HepG2 (cell line): ENCODE data around the gene AP2S1. TPM values are rescaled to one million over a fixed set of nuclear protein-coding genes. Genes with fewer than 3 reads are reported as not detected.

Experiments used
- CHCHD3 ChIP-seq: sonication (generic); formaldehyde crosslinking; IDR thresholded peaks from 2 replicates; pipeline ENCODE4 v1.8.0; 2022; ENCODE audit warnings: mild to moderate bottlenecking, missing genetic modification reagents, moderate library complexity
- FIP1L1 ChIP-seq: fragments of 200-400 bp; formaldehyde crosslinking; IDR thresholded peaks from 2 replicates; pipeline ENCODE4 v1.6.1; 2018; ENCODE audit warnings: low read depth, mild to moderate bottlenecking, low read length, moderate library complexity, borderline replicate concordance; ENCODE audit not compliant: insufficient read depth
- HIC2 ChIP-seq: sonication (generic); formaldehyde crosslinking; IDR thresholded peaks from 2 replicates; pipeline ENCODE4 v1.9.0; 2022; ENCODE audit warnings: low read depth, missing genetic modification reagents
- IRF1 ChIP-seq: sonication (generic); formaldehyde crosslinking; IDR thresholded peaks from 2 replicates; pipeline ENCODE4 v1.4.0; 2020; ENCODE audit warnings: low read depth, mild to moderate bottlenecking, missing genetic modification reagents
- IRF2 ChIP-seq: IDR thresholded peaks from 2 replicates; pipeline ENCODE4 v1.6.1; 2018; ENCODE audit warnings: missing genetic modification reagents, missing compliant biosample characterization
- KLF13 ChIP-seq: sonication (generic); formaldehyde crosslinking; IDR thresholded peaks from 2 replicates; pipeline ENCODE4 v1.4.0; 2020; ENCODE audit warnings: mild to moderate bottlenecking, missing genetic modification reagents
- KLF9 ChIP-seq: IDR thresholded peaks from 2 replicates; pipeline ENCODE4 v1.6.1; 2016; ENCODE audit warnings: low read depth
- MYPOP ChIP-seq: sonication (generic); formaldehyde crosslinking; IDR thresholded peaks from 2 replicates; pipeline ENCODE4 v1.8.1; 2023; ENCODE audit warnings: mild to moderate bottlenecking, moderate library complexity, missing genetic modification reagents
- NCOA1 ChIP-seq: sonication (generic); formaldehyde crosslinking; IDR thresholded peaks from 2 replicates; pipeline ENCODE4 v1.9.0; 2021; ENCODE audit warnings: missing genetic modification reagents
- NONO ChIP-seq, 2 experiments: fragments of 450-650 bp in 1 of 2; sonication (generic) in 1 of 2; formaldehyde crosslinking in 1 of 2; IDR thresholded peaks in 1 of 2; conservative IDR thresholded peaks in 1 of 2; 2 replicates each; pipeline versions ENCODE4 v1.6.1 to v1.8.0; 2017 to 2022; ENCODE audit warnings: mild to moderate bottlenecking in 1 of 2, missing genetic modification reagents in 1 of 2, moderate library complexity in 1 of 2
- NR2F2 ChIP-seq: IDR thresholded peaks from 2 replicates; pipeline ENCODE4 v1.6.1; 2012; ENCODE audit warnings: low read depth, inconsistent platforms, borderline replicate concordance
- RAD21 ChIP-seq: fragments of 450-650 bp; formaldehyde crosslinking; IDR thresholded peaks from 2 replicates; pipeline ENCODE4 v1.5.0; 2020; ENCODE audit warnings: mild to moderate bottlenecking
- SATB2 ChIP-seq: sonication (generic); formaldehyde crosslinking; IDR thresholded peaks from 2 replicates; pipeline ENCODE4 v1.5.0; 2020; ENCODE audit warnings: missing genetic modification reagents
- SP140L ChIP-seq: sonication (generic); formaldehyde crosslinking; IDR thresholded peaks from 2 replicates; pipeline ENCODE4 v1.4.0; 2020; ENCODE audit warnings: missing genetic modification reagents, borderline replicate concordance
- SRY ChIP-seq: sonication (generic); formaldehyde crosslinking; IDR thresholded peaks from 2 replicates; pipeline ENCODE4 v1.8.0; 2022; ENCODE audit warnings: mild to moderate bottlenecking, missing genetic modification reagents
- TBP ChIP-seq: sonication (generic); formaldehyde crosslinking; IDR thresholded peaks from 2 replicates; pipeline ENCODE4 v1.5.0; 2020; ENCODE audit warnings: missing genetic modification reagents
- U2AF1 ChIP-seq: fragments of 200-400 bp; formaldehyde crosslinking; optimal IDR thresholded peaks from 2 replicates; pipeline ENCODE3; 2017; ENCODE audit warnings: mild to moderate bottlenecking, low read depth, low read length
- ZBTB33 ChIP-seq: sonication (generic); formaldehyde crosslinking; IDR thresholded peaks from 2 replicates; pipeline ENCODE4 v1.4.0; 2020; ENCODE audit warnings: missing genetic modification reagents
- ZNF329 ChIP-seq: sonication (generic); formaldehyde crosslinking; IDR thresholded peaks from 2 replicates; pipeline ENCODE4 v1.9.0; 2021; ENCODE audit warnings: low read depth, mild to moderate bottlenecking, missing genetic modification reagents
- ZNF331 ChIP-seq: sonication (generic); formaldehyde crosslinking; IDR thresholded peaks from 2 replicates; pipeline ENCODE4 v1.4.0; 2020; ENCODE audit warnings: missing genetic modification reagents
- ZNF354B ChIP-seq: sonication (generic); formaldehyde crosslinking; IDR thresholded peaks from 2 replicates; pipeline ENCODE4 v1.8.0; 2022; ENCODE audit warnings: mild to moderate bottlenecking, missing genetic modification reagents
- ZNF563 ChIP-seq: sonication (generic); formaldehyde crosslinking; IDR thresholded peaks from 2 replicates; pipeline ENCODE4 v1.8.0; 2022; ENCODE audit warnings: mild to moderate bottlenecking, moderate library complexity, missing genetic modification reagents
- ZNF777 ChIP-seq: sonication (generic); formaldehyde crosslinking; IDR thresholded peaks from 2 replicates; pipeline ENCODE4 v1.4.0; 2020; ENCODE audit warnings: missing genetic modification reagents
- ZNF883 ChIP-seq: sonication (generic); formaldehyde crosslinking; IDR thresholded peaks from 2 replicates; pipeline ENCODE4 v1.5.1; 2020; ENCODE audit warnings: mild to moderate bottlenecking, missing genetic modification reagents; ENCODE audit errors: not compliant biosample characterization
- ZNF891 ChIP-seq: sonication (generic); formaldehyde crosslinking; IDR thresholded peaks from 2 replicates; pipeline ENCODE4 v1.5.0; 2020; ENCODE audit warnings: mild to moderate bottlenecking, missing genetic modification reagents
- polyA plus RNA-seq, 8 experiments: library from polyadenylated mRNA; depleted of rRNA in 3 of 8; stranded (reverse) in 7 of 8; unstranded in 1 of 8; fragments of >200 nt; fragmentation: Illumina TruSeq in 4 of 8; extraction: Trizol in 4 of 8; gene quantifications; 2 replicates each; pipeline versions ENCODE4 v1.2.1 to v1.2.3, GENCODE V29; 2011 to 2016; ENCODE audit warnings: low read depth in 4 of 8, missing spikeins in 1 of 8, mixed read lengths in 1 of 8; ENCODE audit not compliant: insufficient read depth in 1 of 8
- total RNA-seq, 5 experiments: library from RNA; depleted of rRNA; stranded (reverse); fragments of >200 nt; fragmentation: Illumina TruSeq; extraction: Trizol; gene quantifications; 2 replicates each; pipeline ENCODE4 v1.2.3, GENCODE V29; 2016; ENCODE audit warnings: low read depth in 1 of 5

AP2S1 gene
- total and polyA plus RNA-seq, 2 of the 13 experiments (the other 11 are each of a cell fraction or from before 2014, with no cell fraction given), result 45.2 to 86.1 TPM

GRCh38 chr19:46860125-46860845 lies 9.6 kb upstream of the AP2S1 start (continued):
- TF ChIP-seq FIP1L1 (no peak), IRF2 (CRISPR knock-in tag) (no peak), NR2F2 (no peak), SATB2 (CRISPR knock-in tag) (no peak), NCOA1 (CRISPR knock-in tag) (peak; percentile 45; the same call in 1 of the 2 replicates), ZNF777 (CRISPR knock-in tag) (peak; percentile 85; the same call in 1 of the 2 replicates), ZNF891 (peak; percentile 23; the same call in 1 of the 2 replicates), ZNF331 (CRISPR knock-in tag) (0 out of 2 replicates have a peak, but pooled peaks have one; percentile 32), ZBTB33 (CRISPR knock-in tag) (no peak), IRF1 (0 out of 2 replicates have a peak, but pooled peaks have one; percentile 74), ZNF883 (CRISPR knock-in tag) (peak; percentile 78), U2AF1 (peak; percentile 5), NONO (IDR thresholded peaks at IDR 0.05) (no peak), NONO (CRISPR knock-in tag; conservative IDR thresholded peaks at IDR 0.05) (peak; percentile 87), MYPOP (CRISPR knock-in tag) (no peak), TBP (CRISPR knock-in tag) (no peak), HIC2 (no peak; the same call in 1 of the 2 replicates), ZNF354B (CRISPR knock-in tag) (no peak), RAD21 (peak; percentile 79), SP140L (CRISPR knock-in tag) (no peak; the same call in 1 of the 2 replicates), ZNF329 (CRISPR knock-in tag) (no peak), KLF9 (CRISPR knock-in tag) (no peak; the same call in 1 of the 2 replicates), ZNF563 (CRISPR knock-in tag) (0 out of 2 replicates have a peak, but pooled peaks have one; percentile 23), SRY (CRISPR knock-in tag) (peak; percentile 79; the same call in 1 of the 2 replicates), KLF13 (CRISPR knock-in tag) (peak; percentile 88), CHCHD3 (peak; percentile 91; the same call in 1 of the 2 replicates)
